Activated T-cell treated with anti-CD3 and anti-CD28 coated beads, Interleukin-2, amount 50 U/mL, for 1 hour (primary cell): Measurements from ENCODE around the gene WFIKKN1.

Experiments
- DNase-seq: peaks from one replicate; pipeline ENCODE4 v3.0.0-alpha.2; 2020

Gene WFIKKN1

DNA sequence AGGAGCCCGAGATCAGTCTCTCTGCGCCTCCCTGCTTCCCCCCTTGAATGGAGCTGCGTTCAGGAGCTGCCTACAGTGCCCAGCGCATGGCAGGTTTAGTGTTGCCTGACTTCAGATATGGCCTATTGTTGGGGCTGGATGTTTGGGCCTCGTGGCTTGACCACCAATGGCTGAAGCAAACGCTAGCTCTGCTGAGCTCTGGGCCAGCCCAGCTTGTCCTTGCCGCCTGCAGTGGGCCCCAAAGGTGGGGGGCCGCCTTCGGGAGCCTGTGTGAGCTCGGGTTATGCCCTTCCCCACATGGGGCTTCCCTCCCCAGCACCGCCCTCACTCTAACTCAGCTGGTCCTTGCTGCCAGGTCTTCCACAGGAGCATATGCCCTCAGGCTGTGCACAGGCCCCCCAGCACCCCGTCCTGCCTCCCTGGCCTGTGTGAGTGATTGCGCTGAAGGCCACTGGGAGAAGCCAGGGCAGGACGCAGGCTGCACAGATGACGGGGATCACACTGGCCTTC lies 7.3 kb downstream of the WFIKKN1 start:
- DNase-seq, result no peak

DNA sequence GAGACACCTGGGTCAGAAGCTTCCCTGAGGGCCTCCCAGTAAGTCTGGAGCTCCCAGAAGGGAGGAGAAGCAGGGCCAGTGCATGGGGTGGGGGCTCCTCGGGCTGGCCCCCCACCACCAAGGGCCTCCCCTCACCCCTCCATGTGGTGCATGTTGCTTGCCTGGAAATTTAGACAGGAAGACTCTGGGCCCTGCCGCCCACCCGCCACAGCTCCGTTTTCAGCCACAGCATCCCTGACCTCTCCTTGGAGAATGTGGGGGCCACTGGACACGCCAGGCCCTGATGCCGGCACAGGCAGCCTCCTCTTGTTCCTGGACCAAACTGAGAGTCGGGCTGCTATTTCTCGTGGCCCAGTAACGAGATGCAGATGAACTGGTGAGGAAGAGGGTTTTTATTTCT lies 8.1 kb downstream of the WFIKKN1 start:
- no peak for DNase-seq

DNA sequence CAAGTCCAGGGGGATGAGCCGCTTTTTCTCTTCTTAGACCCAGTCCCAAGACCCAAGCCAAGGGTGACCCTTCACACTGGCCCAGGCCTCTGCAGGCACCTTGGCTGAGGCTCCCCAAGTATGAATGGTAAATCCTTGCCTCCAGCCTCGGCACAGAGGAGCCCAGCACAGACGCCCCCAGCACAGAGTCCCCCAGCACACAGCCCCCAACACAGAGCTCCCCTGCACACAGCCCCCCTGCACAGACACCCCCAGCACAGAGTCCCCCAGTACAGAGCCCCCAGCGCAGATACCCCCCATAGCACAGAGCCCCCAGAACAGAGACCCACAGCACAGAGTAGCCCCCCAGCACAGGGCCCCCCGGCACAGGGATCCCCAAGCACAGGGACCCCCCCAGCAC lies 9.8 kb downstream of the WFIKKN1 start:
- DNase-seq, result no peak

DNA sequence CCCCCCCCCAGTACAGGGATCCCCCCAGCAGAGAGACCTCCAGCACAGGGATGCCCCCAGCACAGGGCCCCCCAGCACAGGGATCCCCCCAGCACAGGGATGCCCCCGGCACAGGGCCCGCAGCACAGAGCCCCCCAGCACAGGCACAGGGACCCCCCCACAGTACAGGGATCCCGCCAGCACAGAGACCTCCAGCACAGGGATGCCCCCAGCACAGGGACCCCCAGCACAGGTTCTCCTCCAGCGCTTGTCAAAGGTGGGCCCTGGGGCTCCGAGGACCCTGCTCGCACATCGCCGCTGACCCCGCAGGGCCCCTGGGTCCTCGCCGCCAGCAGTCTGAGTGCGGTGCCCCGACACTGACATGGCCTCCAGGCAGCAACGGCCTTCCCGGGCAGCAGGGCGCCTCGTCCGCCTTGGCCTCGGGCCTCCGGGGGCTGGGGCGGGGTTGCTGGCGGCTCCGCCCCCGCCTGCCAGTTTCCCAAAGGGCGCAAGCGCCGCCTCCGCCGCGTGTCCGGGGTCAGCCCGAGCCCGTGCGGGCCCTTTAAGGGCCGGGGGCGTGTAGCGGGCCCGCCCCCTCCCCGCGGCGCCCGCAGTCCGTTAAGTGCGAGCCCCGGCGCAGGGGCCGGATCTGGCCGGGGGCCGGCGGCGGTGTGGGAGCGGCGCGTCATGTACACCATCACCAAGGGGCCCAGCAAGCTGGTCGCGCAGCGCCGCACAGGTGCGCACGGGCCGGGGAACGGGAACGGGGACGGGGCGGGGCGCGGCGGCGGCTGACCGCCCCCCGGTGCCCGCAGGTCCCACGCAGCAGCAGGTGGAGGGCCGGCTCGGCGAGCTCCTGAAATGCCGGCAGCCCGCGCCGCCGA lies 10.8 kb downstream of the WFIKKN1 start, which contains the start of gene MCRIP2:
MCRIP2 (plus strand) TSS at position 503 of the 863 bp plus-strand sequence; CDS start at position 667, 164 bp downstream.
- peak; percentile 69 for DNase-seq

DNA sequence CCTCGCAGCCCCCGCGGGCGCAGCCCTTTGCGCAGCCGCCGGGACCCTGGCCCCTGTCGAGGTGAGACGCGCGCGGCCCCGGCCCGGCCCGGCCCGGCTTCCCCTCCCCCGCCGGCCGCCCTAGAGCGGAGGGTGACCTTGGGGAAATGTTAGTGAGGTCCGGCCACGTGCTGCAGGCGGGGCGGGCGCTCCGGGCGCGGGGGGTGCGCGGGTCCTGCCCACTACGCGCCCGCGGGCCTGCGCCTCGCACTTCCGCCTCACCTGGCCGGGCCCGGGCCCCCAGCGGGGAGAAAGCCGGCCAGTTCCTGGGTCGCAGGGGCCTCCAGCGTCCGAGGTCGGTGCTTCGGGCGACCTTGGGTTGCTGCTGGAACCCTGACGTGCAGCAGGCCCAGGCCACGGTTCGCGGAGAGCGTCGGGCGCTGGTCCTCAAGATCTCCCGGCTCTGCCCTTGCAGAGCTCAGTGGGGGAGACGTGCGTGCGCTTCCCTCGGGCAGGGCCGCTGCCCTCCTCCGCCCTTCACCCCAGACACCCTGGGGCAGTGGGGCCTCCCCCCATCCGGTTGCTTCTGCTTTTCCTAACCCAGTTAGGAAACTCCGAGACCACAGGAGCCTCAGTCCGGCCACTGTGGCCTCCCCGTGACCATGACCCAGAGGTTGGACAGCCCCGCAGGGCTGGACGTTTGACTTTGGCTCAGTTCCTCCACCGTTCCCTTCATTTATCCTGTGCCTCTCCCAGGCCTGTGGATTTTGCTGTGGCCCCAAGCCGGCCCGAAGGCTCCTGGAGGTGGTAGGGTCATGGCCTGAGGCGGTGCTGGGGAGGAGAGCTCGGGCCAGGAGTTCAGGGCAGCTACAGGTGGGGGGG lies 11.6 kb downstream of the WFIKKN1 start:
- peak; percentile 39 for DNase-seq

DNA sequence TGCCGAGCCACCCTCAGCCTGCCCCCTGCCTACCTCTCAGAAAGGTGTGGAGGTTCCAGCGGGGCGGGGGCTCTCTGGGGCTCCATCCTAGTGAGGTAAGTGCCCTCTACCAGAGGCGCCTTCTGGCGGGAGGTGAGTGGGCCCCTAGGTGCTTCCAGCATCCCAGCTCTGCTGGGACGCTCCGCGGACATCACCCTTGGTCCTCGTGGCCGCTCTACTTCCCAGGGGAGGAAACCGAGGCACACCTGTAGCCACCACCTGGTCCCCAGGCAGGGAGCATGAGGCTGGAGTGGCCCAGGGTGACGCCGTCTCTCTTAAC lies 12.2 kb downstream of the WFIKKN1 start:
- DNase-seq, result no peak

DNA sequence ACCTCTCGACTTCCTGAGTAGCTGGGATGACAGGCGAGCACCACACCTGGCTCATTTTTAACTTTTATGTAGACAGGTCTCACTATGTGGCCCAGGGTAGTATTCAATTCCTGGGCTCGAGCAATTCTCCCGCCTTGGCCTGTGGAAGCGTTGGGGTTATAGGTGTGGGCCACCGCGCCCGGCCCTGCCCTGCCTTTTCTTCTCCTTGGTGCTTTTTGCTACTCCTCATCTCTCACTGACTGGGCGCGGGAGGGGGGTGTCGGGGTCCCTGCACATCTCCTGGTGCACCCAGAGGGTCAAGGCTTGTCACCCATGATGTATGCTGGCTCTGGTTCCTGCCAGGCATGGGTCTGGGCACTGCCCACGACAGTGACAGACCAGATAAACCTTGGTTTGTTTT lies 13.8 kb downstream of the WFIKKN1 start:
- no peak for DNase-seq

DNA sequence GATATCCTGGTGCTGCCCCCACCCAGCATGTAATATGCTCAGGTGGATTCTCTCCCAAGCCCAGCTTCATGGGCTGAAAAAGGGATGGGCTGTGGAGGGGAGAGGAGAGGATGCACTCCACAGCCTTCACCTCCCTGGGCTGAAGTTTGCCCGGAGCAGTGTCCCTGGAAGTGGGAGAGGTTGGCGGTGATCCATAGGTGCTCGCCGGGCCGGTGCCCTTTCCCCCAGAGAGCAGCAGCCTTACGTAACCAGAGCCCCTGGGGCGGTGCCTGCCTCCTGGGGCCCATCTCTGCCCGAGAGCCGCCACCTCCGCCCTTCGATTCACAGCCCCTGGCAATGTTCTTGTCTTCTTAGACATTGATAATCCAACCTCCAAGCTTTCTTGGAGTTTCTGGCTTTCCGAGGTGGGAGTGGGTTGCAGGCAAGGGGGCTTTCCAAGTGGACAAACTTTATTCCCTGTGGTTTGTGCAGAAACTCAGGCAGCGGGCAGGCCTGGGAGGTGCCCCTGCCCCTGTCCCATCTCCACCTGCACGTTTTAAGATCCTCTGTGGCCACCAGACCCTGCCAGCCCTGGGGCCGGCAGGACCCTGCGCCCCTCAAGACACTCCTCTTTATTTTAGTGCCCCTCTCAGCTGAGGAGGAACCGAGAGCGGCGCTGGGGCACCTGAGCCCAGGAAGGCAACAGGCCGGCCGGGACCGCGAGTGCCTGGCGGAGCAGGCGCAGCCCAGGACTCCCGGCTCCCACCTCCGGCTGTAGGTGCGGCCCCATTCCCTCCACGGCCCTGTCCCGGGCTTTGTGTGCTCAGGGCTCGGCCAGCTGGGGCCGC lies 15.3 kb downstream of the WFIKKN1 start:
- DNase-seq, result no peak

DNA sequence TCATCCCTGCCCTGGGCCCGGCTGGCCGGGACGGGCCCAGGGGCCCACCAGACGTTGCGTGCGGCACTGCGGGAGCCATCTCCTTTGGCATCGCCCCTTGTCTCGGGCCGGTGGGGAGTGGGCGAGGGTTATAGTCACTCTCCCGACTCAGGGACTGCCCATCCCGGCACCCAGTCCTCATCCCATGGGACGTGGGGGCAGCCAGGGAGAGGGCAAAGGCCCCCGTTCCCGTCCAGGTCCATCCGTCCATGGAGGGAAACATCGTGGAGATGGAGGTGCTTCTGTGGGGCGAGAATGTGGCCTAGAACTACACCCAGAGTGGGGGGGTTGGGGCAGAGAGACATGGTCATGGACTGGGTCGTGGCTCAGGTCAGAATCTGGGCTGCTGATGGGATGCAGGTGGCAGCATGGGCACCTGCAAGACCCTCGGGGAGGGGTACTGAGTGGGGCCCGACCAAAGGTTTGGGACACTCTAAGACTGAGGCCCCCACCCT lies 15.9 kb downstream of the WFIKKN1 start:
- DNase-seq, result no peak

DNA sequence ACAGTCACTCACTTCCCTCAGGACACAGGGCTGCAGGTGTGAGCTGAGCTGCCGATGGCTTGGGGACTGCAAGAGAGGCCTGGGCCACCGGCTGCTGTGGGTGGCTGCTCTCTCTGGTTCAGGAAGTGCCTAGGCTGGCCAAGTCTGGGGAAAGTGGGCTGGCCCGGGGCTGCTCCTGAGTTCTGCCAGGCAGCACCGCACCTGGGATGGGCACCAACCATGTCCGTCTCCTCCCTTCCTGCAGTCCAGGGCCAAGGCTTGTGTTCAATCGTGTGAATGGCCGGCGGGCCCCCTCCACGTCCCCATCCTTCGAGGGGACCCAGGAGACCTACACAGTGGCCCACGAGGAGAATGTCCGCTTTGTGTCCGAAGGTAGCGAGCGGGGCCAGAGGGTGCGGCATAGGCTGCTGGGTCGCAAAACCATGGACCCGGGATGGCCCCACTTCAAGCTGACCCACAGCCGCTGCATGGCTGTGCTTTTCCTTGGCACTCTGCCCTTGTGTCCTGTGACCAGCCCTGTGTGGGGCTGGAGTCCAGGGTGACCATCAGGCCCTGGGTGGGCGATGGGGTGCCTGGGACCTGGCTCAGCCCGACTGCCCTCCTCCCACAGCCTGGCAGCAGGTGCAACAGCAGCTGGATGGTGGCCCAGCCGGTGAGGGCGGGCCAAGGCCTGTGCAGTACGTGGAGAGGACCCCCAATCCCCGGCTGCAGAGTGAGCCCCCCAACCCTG lies 16.6 kb downstream of the WFIKKN1 start:
- no peak for DNase-seq

DNA sequence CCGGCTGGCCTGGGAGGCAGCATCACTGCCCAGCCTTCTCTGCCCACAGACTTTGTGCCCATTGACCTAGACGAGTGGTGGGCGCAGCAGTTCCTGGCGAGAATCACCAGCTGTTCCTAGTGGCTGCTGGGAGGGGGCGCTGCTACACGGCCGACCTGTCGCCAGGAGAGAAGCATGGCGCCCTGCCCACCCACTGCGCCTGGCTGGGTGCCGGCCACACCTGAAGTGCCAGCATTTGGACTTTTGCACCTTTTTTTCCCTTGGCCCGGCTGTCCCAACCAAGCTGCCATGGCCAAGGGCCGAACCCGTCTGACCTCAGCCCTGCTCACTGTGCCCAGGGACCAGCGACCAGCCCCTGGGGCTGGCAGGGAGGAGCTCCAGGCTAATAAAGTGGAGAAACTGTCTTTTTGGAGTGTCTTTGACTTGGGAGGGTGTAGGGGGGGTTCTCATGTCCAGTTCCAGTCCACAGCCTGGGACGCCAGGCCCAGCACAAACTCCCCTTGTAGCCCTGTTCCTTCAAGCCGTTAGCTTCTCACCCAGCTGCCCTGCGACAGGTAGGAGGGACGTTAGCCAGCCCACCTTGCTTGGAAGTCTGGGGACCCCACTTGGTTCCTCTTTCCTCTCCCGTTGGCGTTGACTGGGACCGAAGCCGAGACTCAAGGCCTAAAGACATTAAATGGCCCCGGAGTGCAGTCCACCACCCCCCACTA lies 17.4 kb downstream of the WFIKKN1 start:
- DNase-seq, result peak; percentile 41

DNA sequence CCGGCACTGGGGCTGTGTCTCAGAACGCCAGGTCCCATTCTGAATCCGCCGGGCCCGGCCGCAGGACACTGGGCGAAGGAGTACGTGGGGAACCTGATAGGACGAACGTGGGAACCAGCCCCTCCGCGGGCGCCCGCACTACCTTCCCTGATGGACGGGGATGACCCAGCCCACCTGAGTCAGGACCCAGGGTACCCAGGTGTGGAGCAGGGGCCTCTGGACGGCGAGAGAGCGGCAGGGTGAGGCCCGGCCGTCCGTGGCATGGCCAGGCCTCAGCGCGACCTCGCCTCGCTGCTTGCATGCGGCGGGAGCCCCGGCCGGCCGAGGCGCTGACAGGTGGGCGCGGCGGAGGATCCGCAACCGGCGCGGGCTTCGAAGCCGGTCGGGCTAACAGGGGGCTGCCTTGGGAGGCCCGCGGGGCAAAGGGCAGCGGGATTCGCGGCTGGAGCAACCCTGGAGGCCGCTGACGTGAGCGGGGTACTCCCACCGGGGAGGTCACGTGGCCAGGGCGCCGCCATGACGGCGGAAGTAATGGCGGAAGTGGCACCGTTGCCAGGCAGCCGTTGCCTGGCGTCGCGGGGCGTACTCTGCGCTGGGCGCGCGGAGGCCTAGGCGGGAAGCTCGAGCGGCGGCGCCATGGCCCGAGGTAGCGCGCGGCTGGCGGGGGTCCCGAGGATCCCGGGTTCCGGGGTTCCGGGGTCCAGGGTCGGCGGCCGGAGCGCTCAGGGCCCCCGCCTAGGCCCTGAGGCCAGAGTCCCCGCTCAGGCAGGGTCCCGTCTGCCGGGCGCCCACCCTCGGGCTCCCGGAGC lies 18.2 kb downstream of the WFIKKN1 start, which contains the start of gene WDR90:
WDR90 (plus strand) TSS at position 585 of the 809 bp plus-strand sequence; CDS start at position 637, 52 bp downstream.
- DNase-seq, result peak; percentile 91

DNA sequence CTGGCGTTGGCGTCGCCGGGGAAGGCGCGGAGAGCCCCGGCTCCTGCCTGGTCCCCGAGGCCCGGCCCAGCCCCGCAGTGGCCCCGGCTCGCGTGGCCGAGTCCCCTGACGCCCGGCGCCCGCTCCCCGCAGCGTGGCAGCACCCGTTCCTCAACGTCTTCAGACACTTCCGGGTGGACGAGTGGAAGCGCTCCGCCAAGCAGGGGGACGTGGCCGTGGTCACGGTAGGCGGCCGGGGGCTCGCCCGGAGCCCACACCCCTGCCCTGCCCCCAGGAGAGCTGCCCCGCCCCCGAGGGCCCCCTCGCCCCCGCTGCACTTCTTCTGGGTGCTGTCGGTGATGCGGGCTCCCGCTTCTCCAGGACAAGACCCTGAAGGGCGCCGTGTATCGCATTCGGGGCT lies 18.8 kb downstream of the WFIKKN1 start:
- DNase-seq, result no peak

DNA sequence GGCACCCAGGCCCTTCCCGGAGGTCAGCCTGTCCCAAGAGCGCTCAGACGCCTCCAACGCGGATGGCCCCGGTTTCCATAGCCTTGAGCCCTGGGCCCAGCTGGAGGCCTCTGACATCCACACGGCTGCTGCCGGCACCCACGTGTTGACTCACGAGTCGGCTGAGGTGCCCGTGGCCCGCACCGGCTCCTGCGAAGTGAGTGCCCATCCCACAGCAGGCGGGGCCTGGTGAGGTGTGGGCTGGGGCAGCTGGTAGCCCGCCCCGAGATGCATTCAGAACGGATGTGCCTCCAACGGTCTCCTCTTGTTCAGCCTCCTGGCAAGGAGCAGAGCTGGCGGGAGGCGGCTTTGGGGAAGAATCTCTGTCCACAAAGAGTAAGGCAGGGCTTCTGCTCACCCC lies 21.1 kb downstream of the WFIKKN1 start:
- DNase-seq, result no peak

DNA sequence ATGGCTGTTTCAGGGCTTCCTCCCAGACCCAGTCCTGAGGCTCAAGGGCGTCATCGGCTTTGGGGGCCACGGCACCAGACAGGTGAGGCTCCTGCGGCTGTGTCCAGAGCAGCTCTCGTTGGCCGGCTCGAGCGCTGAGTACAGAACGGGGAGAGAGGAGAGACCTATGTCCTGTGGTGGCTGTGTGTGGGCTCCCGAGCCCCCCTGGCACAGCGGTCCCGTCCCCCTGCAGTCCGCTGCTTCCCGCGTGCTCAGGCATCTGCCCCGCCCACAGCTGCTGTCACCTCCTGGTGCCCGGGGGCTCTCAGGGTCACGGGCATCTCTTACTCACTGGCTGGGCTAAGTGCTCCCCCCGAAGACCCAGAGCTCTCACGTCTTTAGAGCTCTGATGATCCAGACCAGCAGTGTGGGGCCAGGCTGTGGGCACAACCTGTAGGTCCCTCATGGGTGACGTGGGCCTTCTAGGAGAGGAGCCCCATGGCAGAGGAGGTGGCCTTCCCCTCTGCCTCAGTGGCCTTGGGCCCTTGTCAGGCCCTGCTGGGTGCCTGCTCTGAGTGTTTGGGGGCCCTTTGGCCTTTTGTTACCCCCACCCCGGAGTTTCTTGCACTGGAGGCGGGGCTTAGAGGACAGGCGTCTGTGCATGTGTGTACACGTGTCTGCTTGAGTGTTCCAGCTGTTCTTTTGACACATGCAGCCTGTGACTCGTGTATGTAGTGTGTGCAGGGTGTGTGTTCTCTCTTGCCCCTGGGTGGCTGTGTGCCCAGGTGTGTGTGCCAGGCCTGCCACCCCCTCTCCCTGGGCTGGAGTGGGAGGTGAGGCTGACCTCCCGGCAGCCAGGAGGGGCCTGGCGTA lies 21.9 kb downstream of the WFIKKN1 start:
- no peak for DNase-seq

DNA sequence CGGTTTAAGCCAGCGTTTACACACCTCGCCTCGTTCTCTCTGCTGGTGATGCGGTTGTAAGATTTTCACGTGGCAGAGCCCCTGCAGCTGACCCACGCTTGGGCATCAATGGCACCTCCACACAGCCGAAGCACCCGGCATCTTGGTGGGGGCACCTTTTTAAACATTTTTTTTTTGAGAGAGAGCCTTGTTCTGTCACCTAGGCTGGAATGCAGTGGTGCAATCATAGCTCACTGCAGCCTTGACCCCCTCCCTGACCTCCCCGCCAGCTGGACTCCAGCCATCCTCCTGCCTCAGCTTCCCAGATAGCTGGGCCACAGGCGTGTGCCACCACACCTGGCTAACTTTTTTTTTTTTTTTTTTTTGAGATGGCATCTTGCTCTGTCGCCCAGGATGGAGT lies 23.2 kb downstream of the WFIKKN1 start:
- DNase-seq, result no peak

DNA sequence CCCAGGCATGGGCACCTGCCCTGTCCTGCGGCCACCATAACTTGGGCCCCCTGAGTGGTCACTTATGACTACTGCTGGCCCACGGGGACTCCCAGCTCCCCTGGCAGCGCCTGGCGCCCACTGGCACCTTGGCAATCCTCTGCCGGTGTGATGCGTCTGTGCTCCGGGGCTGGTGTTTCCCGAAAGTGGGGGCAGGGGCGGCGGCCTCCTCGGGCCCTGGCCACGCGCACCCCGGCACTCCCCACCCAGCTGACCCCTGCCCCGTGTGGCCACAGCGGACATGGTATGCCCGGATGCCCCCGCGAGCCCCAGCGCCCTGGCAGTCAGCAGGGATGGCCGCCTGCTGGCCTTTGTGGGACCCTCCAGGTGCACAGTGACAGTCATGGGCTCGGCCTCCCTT lies 26.7 kb downstream of the WFIKKN1 start:
- DNase-seq, result no peak

DNA sequence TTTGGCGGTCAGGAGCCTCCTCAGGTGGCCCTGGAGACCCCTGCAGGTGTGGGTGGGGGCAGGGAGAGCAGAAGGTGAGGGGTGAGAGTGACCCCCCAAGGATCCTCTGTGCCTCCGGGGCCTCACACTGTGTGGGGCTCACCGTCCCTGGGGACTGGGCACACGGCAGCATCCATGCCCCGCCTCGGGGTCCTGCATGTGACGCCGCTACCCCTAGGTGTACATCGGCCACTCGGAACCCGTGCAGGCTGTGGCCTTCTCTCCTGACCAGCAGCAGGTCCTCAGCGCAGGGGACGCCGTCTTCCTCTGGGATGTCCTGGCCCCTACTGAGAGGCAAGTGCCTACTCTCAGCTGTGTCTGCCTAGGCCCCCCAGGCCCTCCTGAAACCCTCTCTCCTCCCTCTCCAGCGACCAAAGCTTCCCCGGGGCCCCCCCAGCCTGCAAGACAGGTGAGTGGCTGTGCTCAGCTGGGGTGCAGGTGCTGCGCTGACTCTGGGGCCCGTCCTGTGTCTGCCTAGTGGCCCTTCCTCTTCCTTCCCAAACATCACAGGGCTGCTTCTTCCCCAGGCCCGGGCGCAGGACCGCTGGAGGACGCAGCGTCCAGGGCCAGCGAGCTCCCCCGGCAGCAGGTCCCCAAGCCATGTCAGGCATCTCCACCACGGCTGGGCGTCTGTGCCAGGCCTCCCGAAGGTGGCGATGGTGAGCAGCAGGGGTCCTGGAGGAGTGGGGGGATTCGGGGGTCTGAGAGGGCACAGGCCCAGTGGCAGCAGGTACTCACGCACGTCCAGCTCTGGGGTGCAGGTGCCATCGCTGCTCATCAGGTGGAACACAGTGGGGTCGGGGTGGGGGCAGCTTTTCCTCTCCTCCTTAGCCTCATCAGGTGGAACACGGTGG lies 28.1 kb downstream of the WFIKKN1 start:
- no peak for DNase-seq
